ENCODE data around the gene SASH1. TPM values are rescaled to one million over a fixed set of nuclear protein-coding genes. Genes with fewer than 3 reads are reported as not detected.

Gene SASH1
- total RNA-seq, 1 experiment from 2014 or later: 12.3 TPM

DNA sequence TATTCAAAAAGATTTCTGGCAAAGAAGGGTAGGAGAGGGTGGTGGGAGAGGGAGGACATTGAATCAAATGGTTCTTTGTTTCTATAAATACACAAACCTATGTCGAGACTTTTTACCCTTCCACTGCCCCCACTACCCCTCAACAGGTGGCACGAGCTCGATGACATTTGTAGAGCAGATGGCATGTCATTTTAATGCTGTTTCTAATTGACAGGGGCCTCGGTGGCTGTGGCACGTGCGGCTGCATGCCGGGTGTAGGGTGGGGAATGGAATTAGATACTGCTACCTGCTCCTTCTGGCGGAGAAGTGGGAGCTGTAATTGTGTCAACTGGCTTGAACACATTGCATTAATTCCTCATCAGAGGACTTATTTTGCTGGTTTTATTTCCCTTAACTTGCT lies 29.1 kb upstream of the SASH1 start:
- BruUV-seq (replicated peaks): no TSS peak
- Mint-ChIP-seq H3K36me3 (ENCODE audit: insufficient read depth, unreplicated experiment) (no peaks in the 10 kb centered on the region), H3K27me3 (ENCODE audit: unreplicated experiment) (no peaks in the 10 kb centered on the region), H3K9me3 (ENCODE audit: low read depth, unreplicated experiment) (no peaks in the 10 kb centered on the region), H3K27ac (ENCODE audit: unreplicated experiment) (no peak overlapping the region), H3K4me3 (ENCODE audit: low read depth, unreplicated experiment) (no peak overlapping the region), H3K4me1 (ENCODE audit: low read depth, unreplicated experiment) (no peaks in the 10 kb centered on the region)
- CTCF ChIA-PET: interaction anchor here (0.5 kb wide), 1 partner anchor 24 kb away, joined by 5 read pairs; no protein-coding TSS in a partner anchor
- DNase-seq: no peak
- intact Hi-C loops (cut with micrococcal nuclease; ENCODE audit: unreplicated experiment): no loop called here
- no peak for TF ChIP-seq CTCF (IDR thresholded peaks at IDR 0.05; ENCODE audit: unreplicated experiment)

- Mint-ChIP-seq H3K4me1 (ENCODE audit: low read depth, unreplicated experiment) (no peaks in the 10 kb centered on the region), H3K27ac (ENCODE audit: unreplicated experiment) (no peak overlapping the region), H3K9me3 (ENCODE audit: low read depth, unreplicated experiment) (no peaks in the 10 kb centered on the region), H3K27me3 (ENCODE audit: unreplicated experiment) (no peaks in the 10 kb centered on the region), H3K4me3 (ENCODE audit: low read depth, unreplicated experiment) (no peak overlapping the region), H3K36me3 (ENCODE audit: insufficient read depth, unreplicated experiment) (no peaks in the 10 kb centered on the region)
- no TSS peak for BruUV-seq (replicated peaks)
- intact Hi-C loops (cut with micrococcal nuclease; ENCODE audit: unreplicated experiment): no loop called here
- CTCF ChIA-PET: no interaction called here
- no peak for DNase-seq
- no peak for TF ChIP-seq CTCF (IDR thresholded peaks at IDR 0.05; ENCODE audit: unreplicated experiment)
These were observed 26.3 kb upstream of the SASH1 start for GRCh38 chr6:148316308-148316707.

DNA sequence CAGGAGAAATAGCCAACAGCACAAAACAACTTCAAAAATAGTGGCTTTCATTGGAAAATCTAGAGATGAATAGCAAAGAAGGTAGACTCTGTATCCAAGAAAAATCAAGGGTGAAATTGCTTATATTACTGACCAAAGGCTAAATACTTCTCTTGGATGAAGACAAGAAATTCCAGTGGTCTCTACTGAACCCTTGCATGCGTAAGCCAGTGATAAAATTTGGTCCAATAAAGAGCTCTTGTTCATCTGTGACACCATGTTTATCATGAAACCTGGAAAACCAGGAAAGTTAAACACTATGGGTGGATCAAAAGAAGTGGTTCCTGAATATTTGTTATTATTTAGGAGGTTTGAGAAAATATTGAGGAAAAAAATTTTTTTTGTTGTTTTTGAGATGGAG lies 25.6 kb upstream of the SASH1 start:
- TF ChIP-seq CTCF (IDR thresholded peaks at IDR 0.05; ENCODE audit: unreplicated experiment): no peak
- intact Hi-C loops (cut with micrococcal nuclease; ENCODE audit: unreplicated experiment): no loop called here
- no TSS peak for BruUV-seq (replicated peaks)
- no peak overlapping the region for H3K4me3 Mint-ChIP-seq (ENCODE audit: low read depth, unreplicated experiment)
- CTCF ChIA-PET: no interaction called here
- no peak for DNase-seq
- no peaks in the 10 kb centered on the region for H3K4me1 Mint-ChIP-seq (ENCODE audit: low read depth, unreplicated experiment)
- H3K27me3 Mint-ChIP-seq (ENCODE audit: unreplicated experiment): no peaks in the 10 kb centered on the region
- no peaks in the 10 kb centered on the region for H3K9me3 Mint-ChIP-seq (ENCODE audit: low read depth, unreplicated experiment)
- no peak overlapping the region for H3K27ac Mint-ChIP-seq (ENCODE audit: unreplicated experiment)
- no peaks in the 10 kb centered on the region for H3K36me3 Mint-ChIP-seq (ENCODE audit: insufficient read depth, unreplicated experiment)

DNA sequence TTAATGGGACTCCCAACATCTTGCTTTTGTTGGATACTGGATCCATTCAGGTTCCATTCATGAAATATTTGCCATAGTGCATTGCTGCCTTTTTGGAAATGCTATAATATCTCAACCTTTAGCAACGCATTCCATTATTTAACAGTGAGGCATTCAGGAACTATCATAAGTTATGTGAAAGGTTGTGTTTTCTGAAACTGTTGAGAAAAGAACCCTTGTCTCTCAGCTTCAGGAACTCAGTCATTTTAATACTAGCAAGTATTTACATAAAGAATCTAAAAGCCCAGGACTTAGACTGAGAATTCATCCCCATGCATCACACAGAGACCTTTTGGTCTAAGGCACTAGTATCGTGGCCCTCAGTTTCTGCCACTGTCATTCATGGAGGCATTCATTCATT lies 24.9 kb upstream of the SASH1 start:
- H3K4me3 Mint-ChIP-seq (ENCODE audit: low read depth, unreplicated experiment): no peak overlapping the region
- DNase-seq: no peak
- no peaks in the 10 kb centered on the region for H3K36me3 Mint-ChIP-seq (ENCODE audit: insufficient read depth, unreplicated experiment)
- H3K4me1 Mint-ChIP-seq (ENCODE audit: low read depth, unreplicated experiment): no peaks in the 10 kb centered on the region
- BruUV-seq (replicated peaks): no TSS peak
- intact Hi-C loops (cut with micrococcal nuclease; ENCODE audit: unreplicated experiment): no loop called here
- no peaks in the 10 kb centered on the region for H3K9me3 Mint-ChIP-seq (ENCODE audit: low read depth, unreplicated experiment)
- CTCF ChIA-PET: no interaction called here
- no peaks in the 10 kb centered on the region for H3K27me3 Mint-ChIP-seq (ENCODE audit: unreplicated experiment)
- no peak for TF ChIP-seq CTCF (IDR thresholded peaks at IDR 0.05; ENCODE audit: unreplicated experiment)
- no peak overlapping the region for H3K27ac Mint-ChIP-seq (ENCODE audit: unreplicated experiment)

DNA sequence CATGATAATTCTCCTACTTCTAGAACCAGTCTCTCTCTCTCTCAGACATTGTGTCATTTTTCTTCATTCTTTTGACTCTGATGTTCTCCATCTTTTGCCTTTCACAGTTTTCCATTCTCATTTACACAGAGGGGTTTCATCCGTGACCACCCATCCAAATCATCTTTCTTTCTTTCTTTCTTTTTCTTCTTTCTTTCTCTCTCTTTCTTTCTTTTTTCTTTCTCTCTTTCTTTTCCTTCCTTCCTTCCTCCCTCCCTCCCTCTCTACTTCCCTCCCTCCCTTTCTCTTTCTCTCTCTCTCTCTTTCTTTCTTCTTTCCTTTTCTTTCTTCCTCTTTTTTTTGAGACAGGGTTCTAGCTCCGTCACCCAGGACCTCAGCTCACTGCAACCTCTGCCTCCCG lies 19.9 kb upstream of the SASH1 start:
- H3K27ac Mint-ChIP-seq (ENCODE audit: unreplicated experiment): no peak overlapping the region

More for the DNA sequence above, 19.9 kb upstream of the SASH1 start:
- no peak overlapping the region for H3K4me3 Mint-ChIP-seq (ENCODE audit: low read depth, unreplicated experiment)
- intact Hi-C loops (cut with micrococcal nuclease; ENCODE audit: unreplicated experiment): no loop called here
- no peaks in the 10 kb centered on the region for H3K4me1 Mint-ChIP-seq (ENCODE audit: low read depth, unreplicated experiment)
- H3K27me3 Mint-ChIP-seq (ENCODE audit: unreplicated experiment): no peaks in the 10 kb centered on the region
- BruUV-seq (replicated peaks): no TSS peak
- H3K36me3 Mint-ChIP-seq (ENCODE audit: insufficient read depth, unreplicated experiment): no peaks in the 10 kb centered on the region
- CTCF ChIA-PET: no interaction called here
- no peak for DNase-seq
- H3K9me3 Mint-ChIP-seq (ENCODE audit: low read depth, unreplicated experiment): no peaks in the 10 kb centered on the region
- no peak for TF ChIP-seq CTCF (IDR thresholded peaks at IDR 0.05; ENCODE audit: unreplicated experiment)

Data from Calu3 (cell line).